Activated CD8-positive, alpha-beta memory T cell treated with anti-CD3 and anti-CD28 coated beads for 1 hour (primary cell): ENCODE data around the gene IMMP2L.

Source experiments
- DNase-seq, 2 donors: peaks; one replicate each; pipeline ENCODE4 v3.0.0-alpha.2; 2020; ENCODE audit warnings: low read depth in 1 of 2; ENCODE audit errors: extremely low read depth in 1 of 2

The IMMP2L gene

GRCh38 chr7:111173990-111174389, 388.3 kb downstream of the IMMP2L start:
- DNase-seq: no peak

GRCh38 chr7:111173528-111173927, 388.8 kb downstream of the IMMP2L start:
- DNase-seq: no peak

- DNase-seq: no peak
Observed at GRCh38 chr7:111172564-111173257, 389.6 kb downstream of the IMMP2L start.

GRCh38 chr7:111168182-111168581, 394.1 kb downstream of the IMMP2L start:
- DNase-seq: no peak

GRCh38 chr7:111164442-111164841, 397.9 kb downstream of the IMMP2L start:
- DNase-seq: no peak

GRCh38 chr7:111162692-111163091, 399.6 kb downstream of the IMMP2L start:
- no peak for DNase-seq

- no peak for DNase-seq
Observed at GRCh38 chr7:111160297-111160696, 402.0 kb downstream of the IMMP2L start.

- DNase-seq: no peak
Observed at GRCh38 chr7:111159426-111159825, 402.9 kb downstream of the IMMP2L start.

- no peak for DNase-seq
Observed at GRCh38 chr7:111150709-111151108, 411.6 kb downstream of the IMMP2L start.

- DNase-seq: no peak
Observed at GRCh38 chr7:111147708-111148533, 414.4 kb downstream of the IMMP2L start.

GRCh38 chr7:111146136-111146535, 416.2 kb downstream of the IMMP2L start:
- no peak for DNase-seq

- no peak for DNase-seq
Observed at GRCh38 chr7:111145472-111145871, 416.8 kb downstream of the IMMP2L start.

- no peak for DNase-seq
Observed at GRCh38 chr7:111140091-111140865, 422.0 kb downstream of the IMMP2L start.

- no peak for DNase-seq
Observed at GRCh38 chr7:111138586-111138985, 423.7 kb downstream of the IMMP2L start.

- peak; percentile 9 to 13 for DNase-seq
Observed at GRCh38 chr7:111138193-111138569, 424.1 kb downstream of the IMMP2L start.

- no peak for DNase-seq
Observed at GRCh38 chr7:111137296-111138192, 424.7 kb downstream of the IMMP2L start.

- DNase-seq: no peak
Observed at GRCh38 chr7:111132833-111133232, 429.5 kb downstream of the IMMP2L start.

GRCh38 chr7:111129435-111129834, 432.9 kb downstream of the IMMP2L start:
- no peak for DNase-seq

GRCh38 chr7:111126987-111127386, 435.3 kb downstream of the IMMP2L start:
- no peak for DNase-seq

- no peak for DNase-seq
Observed at GRCh38 chr7:111115966-111116365, 446.3 kb downstream of the IMMP2L start.
